ENCODE results near the gene GDF15. TPM values are rescaled to one million over a fixed set of nuclear protein-coding genes. Genes with fewer than 3 reads are reported as not detected.
"Not testable (repeated sequence)": the region's sequence is repeated elsewhere in the genome, so short reads cannot be mapped to it uniquely, and the experiment has no call there.

GDF15 gene
- polyA plus RNA-seq, 1 donor from 2014 or later = not detected

GRCh38 chr19:18401580-18402112 is 15.7 kb downstream of the GDF15 start:
- H3K9me3 ChIP-seq (ENCODE audit: low read length) = no peaks in the 10 kb centered on the region
- no peaks in the 10 kb centered on the region for H4K20me1 ChIP-seq (ENCODE audit: insufficient read depth)
- no peaks in the 10 kb centered on the region for H3K36me3 ChIP-seq (ENCODE audit: insufficient read depth, low read length)
- no peaks in the 10 kb centered on the region for H3K79me2 ChIP-seq (replicated peaks; ENCODE audit: insufficient read depth, low read length)
- no peaks in the 10 kb centered on the region for H3K27me3 ChIP-seq (ENCODE audit: insufficient read depth, low read depth, low read length)
- H3K4me3 ChIP-seq (ENCODE audit: low read length) = no peak overlapping the region
- H3F3A ChIP-seq (ENCODE audit: insufficient read depth, low read length, poor library complexity, severe bottlenecking) = no peaks in the 10 kb centered on the region
- no peak overlapping the region for H2AFZ ChIP-seq (ENCODE audit: low read depth, low read length)
- H3K9me2 ChIP-seq (ENCODE audit: insufficient read depth, low read length) = no peaks in the 10 kb centered on the region
- H3K27ac ChIP-seq (ENCODE audit: low read length) = no peak overlapping the region
- no peak overlapping the region for H3K4me2 ChIP-seq (ENCODE audit: low read length)
- TF ChIP-seq POLR2AphosphoS5 (IDR thresholded peaks at IDR 0.05) (no peak), EP300 (conservative IDR thresholded peaks at IDR 0.05; ENCODE audit: poor library complexity, severe bottlenecking) (no peak), SMC3 (conservative IDR thresholded peaks at IDR 0.05; ENCODE audit: poor library complexity) (no peak), REST (IDR thresholded peaks at IDR 0.05; ENCODE audit: borderline replicate concordance) (no peak), EZH2 (IDR thresholded peaks at IDR 0.05; ENCODE audit: borderline replicate concordance, insufficient read depth, low read length, poor library complexity, severe bottlenecking) (no peak)
- no peak overlapping the region for H3K9ac ChIP-seq (ENCODE audit: low read length)

DNA sequence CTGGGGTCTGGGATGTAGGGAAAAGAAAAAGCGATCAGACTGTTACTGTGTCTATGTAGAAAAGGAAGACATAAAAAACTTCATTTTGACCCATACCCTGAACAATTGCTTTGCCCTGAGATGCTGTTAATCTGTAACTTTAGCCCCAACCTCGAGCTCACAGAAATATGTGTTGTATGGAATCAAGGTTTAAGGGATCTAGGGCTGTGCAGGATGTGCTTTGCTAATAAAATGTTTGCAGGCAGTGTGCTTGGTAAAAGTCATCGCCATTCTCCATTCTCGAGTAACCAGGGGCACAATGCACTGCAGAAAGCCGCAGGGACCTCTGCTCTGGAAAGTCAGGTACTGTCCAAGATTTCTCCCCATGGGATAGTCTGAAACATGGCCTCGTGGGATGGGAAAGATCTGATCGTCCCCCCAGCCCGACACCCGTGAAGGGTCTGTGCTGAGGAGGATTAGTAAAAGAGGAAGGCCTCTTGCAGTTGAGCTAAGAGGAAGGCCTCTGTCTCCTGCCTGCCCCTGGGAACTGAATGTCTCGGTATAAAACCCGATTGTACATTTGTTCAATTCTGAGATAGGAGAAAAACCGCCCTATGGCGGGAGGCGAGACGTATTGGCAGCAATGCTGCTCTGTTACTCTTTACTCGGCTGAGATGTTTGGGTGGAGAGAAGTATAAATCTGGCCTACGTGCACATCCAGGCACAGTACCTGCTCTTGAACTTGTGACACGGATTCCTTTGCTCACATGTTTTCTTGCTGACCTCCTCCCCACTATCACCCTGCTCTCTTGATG is 16.7 kb downstream of the GDF15 start:
- H4K20me1 ChIP-seq (ENCODE audit: insufficient read depth); H3K27ac ChIP-seq (ENCODE audit: low read length); H3K4me2 ChIP-seq (ENCODE audit: low read length); H2AFZ ChIP-seq (ENCODE audit: low read depth, low read length); H3K9me2 ChIP-seq (ENCODE audit: insufficient read depth, low read length); H3K36me3 ChIP-seq (ENCODE audit: insufficient read depth, low read length); H3K9me3 ChIP-seq (ENCODE audit: low read length); H3K27me3 ChIP-seq (ENCODE audit: insufficient read depth, low read depth, low read length); H3F3A ChIP-seq (ENCODE audit: insufficient read depth, low read length, poor library complexity, severe bottlenecking); H3K9ac ChIP-seq (ENCODE audit: low read length); H3K4me3 ChIP-seq (ENCODE audit: low read length); H3K79me2 ChIP-seq (replicated peaks; ENCODE audit: insufficient read depth, low read length): not testable (repeated sequence)

DNA sequence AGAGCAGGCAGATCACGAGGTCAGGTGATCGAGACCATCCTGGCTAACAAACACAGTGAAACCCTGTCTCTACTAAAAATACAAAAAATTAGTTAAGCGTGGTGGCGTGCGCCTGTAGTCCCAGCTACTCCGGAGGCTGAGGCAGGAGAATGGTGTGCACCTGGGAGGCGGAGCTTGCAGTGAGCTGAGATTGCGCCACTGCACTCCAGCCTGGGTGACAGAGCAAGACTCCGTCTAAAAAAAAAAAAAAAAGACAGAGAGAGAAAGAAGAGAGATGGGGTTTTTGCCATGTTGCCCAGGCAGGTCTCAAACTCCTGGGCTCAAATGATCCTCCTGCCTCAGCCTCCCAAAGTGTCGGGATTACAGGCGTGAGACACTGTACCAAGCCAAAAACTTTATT is 19.8 kb downstream of the GDF15 start:
- H3K9me2 ChIP-seq (ENCODE audit: insufficient read depth, low read length); H2AFZ ChIP-seq (ENCODE audit: low read depth, low read length); H3K27ac ChIP-seq (ENCODE audit: low read length); H3K36me3 ChIP-seq (ENCODE audit: insufficient read depth, low read length); H3K27me3 ChIP-seq (ENCODE audit: insufficient read depth, low read depth, low read length); H3K9ac ChIP-seq (ENCODE audit: low read length); H3K4me3 ChIP-seq (ENCODE audit: low read length); H4K20me1 ChIP-seq (ENCODE audit: insufficient read depth); H3F3A ChIP-seq (ENCODE audit: insufficient read depth, low read length, poor library complexity, severe bottlenecking); H3K4me2 ChIP-seq (ENCODE audit: low read length); H3K79me2 ChIP-seq (replicated peaks; ENCODE audit: insufficient read depth, low read length); H3K9me3 ChIP-seq (ENCODE audit: low read length): not testable (repeated sequence)
